Stimulated activated CD4-positive, alpha-beta T cell treated with anti-CD3 and anti-CD28 coated beads, Interleukin-4, amount 100 ng/mL, for 24 hours (primary cell): ENCODE data around the gene MOAP1.
"Not testable (repeated sequence)": the region's sequence is repeated elsewhere in the genome, so short reads cannot be mapped to it uniquely, and the experiment has no call there.

Source experiments
- DNase-seq: peaks from one replicate; pipeline ENCODE4 v3.0.0-alpha.2; 2020

MOAP1 gene, protein sequence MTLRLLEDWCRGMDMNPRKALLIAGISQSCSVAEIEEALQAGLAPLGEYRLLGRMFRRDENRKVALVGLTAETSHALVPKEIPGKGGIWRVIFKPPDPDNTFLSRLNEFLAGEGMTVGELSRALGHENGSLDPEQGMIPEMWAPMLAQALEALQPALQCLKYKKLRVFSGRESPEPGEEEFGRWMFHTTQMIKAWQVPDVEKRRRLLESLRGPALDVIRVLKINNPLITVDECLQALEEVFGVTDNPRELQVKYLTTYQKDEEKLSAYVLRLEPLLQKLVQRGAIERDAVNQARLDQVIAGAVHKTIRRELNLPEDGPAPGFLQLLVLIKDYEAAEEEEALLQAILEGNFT

GRCh38 chr14:93184391-93185348 lies at the start of gene MOAP1, which contains the start of gene LYSET:
TSS of gene MOAP1 (minus strand) at chr14:93184897. CDS start at chr14:93184242, 655 bp downstream.
TSS of gene LYSET (plus strand) at chr14:93185317. CDS start at chr14:93185406, 89 bp downstream.
- DNase-seq = peak; percentile 88

GRCh38 chr14:93233078-93233477 lies 48.4 kb upstream of the MOAP1 start:
- DNase-seq = not testable (repeated sequence)

GRCh38 chr14:93232159-93232558 lies 47.5 kb upstream of the MOAP1 start:
- DNase-seq = no peak

DNA sequence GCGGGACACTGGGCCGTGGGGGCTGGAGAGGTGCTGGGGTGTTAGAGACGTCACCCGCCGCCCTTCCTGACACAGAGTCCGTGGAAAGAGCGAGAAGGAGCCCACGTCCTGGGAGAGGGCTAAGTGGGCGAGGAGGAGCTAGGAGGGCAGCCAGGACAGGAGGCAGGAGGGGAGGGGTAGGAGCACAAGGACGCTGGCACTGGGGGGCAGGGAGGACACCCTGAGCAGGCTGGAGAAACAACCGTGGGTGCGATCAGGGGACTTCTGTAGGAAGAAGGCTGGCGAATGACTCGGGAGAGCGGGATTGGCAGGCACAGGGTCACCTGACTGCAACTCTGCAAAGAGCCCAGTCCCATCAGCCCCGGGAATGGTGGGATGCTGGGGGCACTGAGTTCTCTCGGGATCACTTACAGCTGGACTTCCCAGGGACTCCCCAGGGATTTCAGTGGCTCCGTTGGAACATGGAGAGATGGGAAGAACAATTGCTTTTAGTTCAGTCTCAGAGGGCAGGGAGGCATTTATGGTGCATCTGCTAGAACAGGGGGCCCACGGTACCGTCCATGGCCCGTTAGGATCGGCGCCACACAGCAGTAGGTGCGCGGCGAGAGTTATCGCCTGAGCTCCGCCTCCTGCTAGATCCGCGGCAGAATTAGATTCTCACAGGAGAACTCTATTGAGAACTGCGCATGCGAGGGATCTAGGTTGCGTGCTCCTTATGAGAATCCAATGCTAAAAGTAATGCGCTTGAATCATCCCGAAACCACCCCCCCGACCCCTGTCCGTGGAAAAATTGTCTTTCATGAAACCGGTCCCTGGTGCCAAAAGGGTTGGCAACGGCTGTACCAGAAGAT lies 46.7 kb upstream of the MOAP1 start:
- no peak for DNase-seq

- no peak for DNase-seq
Observed at GRCh38 chr14:93230539-93230938, 45.8 kb upstream of the MOAP1 start.

DNA sequence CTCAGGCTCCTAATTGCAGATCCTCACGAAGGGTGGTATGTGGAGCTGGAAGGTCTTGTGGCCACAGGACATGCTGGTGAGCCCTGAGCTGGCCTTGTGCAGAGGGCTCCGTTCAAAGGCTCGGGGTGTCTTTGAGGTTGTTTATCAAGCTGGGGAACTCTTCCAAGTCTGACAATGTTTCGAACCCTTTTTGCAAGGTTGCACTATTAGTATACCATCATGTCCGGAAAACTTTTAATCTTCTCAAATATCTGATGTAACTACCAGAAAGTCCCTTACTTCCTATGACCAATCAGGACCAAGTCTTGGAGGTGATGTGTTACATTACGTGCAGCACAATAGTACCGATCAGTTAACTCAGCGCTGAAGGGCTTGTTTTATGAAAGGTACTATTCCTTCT lies 43.9 kb upstream of the MOAP1 start:
- no peak for DNase-seq

DNA sequence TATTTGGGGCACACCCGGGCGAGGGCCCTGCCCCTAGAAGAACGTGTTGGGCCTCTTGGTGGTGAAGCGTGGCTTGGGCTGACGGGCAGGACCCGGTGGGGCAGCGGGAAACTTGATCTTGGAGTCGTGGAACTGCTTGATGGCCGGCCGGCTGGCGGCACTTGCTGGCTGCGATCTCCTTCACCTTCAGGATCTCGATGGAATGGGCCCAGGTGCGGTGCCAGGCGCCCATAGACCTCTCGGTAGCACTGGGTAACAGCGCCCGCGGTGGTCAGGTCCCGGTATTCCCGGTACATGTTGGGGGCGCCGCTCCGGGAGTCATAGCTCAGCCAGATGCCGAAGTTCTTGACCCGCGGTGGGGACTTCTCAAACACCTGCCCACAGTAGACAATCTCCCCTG lies 38.9 kb upstream of the MOAP1 start:
- no peak for DNase-seq

DNA sequence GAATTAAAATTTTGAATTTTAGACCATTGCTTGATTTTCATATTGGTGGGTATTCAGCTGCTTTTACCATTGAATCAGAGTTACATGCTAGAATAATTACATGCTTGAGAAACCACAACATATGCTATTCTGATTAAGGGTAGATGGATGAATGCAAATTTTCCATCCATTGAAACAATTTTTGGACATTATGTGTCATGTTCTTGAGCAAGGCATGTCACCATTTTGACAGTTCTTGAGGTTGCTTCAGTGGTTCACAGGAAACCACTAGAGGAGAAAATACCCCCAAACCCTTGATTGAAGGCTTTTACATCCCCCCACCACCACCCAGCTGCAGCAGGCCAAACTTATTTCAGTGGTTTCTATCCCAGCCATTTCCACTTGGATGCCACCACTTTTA lies 35.8 kb upstream of the MOAP1 start:
- no peak for DNase-seq

- DNase-seq = peak; percentile 43
Observed at GRCh38 chr14:93219103-93219726, 34.5 kb upstream of the MOAP1 start.

DNA sequence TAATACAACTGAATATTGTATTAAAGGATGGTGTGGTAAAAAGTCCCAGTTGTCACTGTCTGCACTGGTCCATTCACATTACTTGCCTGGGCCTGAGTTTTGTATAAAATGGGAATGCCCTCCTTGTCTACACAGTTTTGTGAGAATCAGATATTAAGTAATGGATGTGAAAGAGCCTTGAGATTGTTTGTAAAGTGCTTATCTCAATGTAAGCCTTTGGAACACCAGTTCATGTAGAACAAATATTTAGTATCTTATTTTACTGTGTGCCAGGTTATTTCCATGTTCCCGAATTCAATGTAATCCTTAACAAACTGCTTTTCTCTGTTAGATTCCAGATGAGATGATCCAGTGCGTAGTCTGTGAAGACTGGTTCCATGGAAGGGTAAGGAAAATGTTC lies 29.9 kb upstream of the MOAP1 start:
- no peak for DNase-seq

GRCh38 chr14:93212432-93212831 lies 27.7 kb upstream of the MOAP1 start:
- DNase-seq = no peak

DNA sequence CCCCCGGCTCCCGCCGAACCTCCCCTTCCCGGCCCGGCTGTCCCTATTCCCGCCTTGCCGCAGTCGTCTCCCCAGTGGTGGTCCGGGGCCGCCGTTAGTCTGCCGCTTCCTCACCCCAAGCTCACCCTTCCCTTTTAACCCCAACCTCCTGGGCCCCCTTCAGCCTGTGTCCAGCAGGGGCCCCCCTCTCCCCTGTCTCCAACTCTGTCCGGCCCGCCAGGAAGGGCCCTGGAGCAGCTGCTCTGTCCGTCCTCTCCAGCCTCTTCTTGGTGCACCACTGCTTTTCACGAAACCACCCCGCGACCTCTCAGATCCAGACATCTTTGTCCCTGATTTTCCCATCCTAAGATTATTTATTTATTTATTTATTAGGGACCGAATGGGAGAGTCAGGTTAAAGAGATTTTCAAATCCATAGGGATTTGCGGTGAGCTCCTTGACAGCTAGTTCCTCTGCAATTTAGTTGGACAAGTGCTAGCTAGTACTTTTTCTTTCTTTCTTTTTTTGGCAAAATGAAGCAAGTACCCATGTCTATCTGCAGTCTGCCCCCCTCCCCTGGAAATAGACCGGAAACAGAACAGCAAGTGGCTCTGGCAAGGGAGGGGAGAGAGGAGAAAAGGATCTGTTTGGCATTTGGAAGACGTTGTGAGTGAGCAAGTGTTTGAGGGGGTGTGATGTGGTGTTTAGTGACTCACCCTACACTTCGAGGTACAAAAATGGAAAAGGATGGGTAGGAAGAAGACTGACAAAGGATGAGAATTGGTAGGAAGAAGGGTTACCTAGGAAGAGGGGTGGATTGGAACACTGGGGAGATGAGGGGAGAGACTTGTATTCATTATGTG lies 23.0 kb upstream of the MOAP1 start:
- peak; percentile 30 for DNase-seq

GRCh38 chr14:93206793-93207467 lies 22.2 kb upstream of the MOAP1 start, which contains the start of the genes GON7 and UBR7:
TSS of gene GON7 (minus strand) at chr14:93207065. CDS start at chr14:93207037, 28 bp downstream.
TSS of gene UBR7 (plus strand) at chr14:93207256. CDS start at chr14:93207292, 36 bp downstream.
- DNase-seq = peak; percentile 92

GRCh38 chr14:93201155-93201704 lies 16.5 kb upstream of the MOAP1 start:
- DNase-seq = no peak

- no peak for DNase-seq
Observed at GRCh38 chr14:93200553-93200952, 15.9 kb upstream of the MOAP1 start.

DNA sequence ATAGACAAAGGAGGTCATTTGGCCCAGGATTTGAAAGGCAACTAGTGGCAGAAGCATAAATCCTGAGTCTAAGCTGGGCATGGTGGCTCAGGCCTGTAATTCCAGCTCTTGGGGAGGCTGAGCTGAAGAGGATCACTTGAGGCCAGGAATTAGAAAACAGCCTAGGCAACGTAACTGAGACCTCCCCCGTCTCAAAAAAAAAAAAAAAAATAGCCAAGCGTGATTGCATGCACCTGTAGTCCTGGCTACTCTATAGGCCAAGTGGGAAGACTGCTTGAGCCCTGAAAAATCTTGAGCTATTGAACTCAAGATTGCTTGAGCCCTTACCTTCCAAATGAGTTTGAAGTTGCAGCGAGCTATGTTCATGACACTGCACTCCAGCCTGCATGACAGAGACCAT lies 14.3 kb upstream of the MOAP1 start:
- DNase-seq = no peak

GRCh38 chr14:93195316-93195999 lies 10.8 kb upstream of the MOAP1 start:
- no peak for DNase-seq

DNA sequence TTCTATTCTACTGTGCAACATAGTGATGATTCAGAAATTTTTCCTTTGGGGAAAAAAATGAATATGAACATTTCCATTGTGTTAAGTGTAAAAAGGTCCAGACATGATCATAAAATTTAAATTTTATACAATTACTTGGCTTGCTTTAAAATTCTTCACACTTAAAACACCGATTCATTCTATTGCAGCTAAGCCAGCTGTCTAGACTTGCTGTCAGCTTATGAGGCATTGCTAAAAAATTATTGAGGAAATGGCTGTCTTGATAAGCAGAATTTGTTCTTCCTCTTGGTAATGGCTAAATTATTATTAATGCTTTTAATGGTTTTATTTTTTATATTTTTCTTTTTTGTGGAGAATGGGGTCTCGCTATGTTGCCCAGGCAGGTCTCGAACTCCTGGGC lies 2.3 kb upstream of the MOAP1 start:
- no peak for DNase-seq

DNA sequence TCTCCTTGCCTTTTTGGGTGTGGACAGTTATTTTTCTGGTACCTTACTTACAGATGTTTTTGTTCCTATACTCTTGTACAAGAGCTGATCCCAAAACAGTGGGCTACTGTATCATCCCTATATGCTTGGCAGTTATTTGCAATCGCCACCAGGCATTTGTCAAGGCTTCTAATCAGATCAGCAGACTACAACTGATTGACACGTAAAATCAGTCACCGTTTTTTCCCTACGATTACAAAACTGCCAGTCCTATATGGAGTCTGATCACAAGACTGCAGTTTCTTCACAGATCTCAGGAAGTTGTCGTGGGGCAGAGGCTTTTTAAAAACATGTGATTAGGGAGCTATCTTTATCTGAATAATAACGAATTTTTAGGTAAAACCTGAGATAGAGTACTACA lies 1.8 kb upstream of the MOAP1 start:
- no peak for DNase-seq

GRCh38 chr14:93185349-93185720 lies 638 bp upstream of the MOAP1 start:
- DNase-seq = no peak
